ENCODE measurements around the gene ANKRD2. TPM values are rescaled to one million over a fixed set of nuclear protein-coding genes. Genes with fewer than 3 reads are reported as not detected.
A peak's percentile ranks its signal among the peaks of the same experiment; 100 is the strongest.

ANKRD2 gene
- total RNA-seq, 1 donor from 2014 or later = 2.3 TPM

DNA sequence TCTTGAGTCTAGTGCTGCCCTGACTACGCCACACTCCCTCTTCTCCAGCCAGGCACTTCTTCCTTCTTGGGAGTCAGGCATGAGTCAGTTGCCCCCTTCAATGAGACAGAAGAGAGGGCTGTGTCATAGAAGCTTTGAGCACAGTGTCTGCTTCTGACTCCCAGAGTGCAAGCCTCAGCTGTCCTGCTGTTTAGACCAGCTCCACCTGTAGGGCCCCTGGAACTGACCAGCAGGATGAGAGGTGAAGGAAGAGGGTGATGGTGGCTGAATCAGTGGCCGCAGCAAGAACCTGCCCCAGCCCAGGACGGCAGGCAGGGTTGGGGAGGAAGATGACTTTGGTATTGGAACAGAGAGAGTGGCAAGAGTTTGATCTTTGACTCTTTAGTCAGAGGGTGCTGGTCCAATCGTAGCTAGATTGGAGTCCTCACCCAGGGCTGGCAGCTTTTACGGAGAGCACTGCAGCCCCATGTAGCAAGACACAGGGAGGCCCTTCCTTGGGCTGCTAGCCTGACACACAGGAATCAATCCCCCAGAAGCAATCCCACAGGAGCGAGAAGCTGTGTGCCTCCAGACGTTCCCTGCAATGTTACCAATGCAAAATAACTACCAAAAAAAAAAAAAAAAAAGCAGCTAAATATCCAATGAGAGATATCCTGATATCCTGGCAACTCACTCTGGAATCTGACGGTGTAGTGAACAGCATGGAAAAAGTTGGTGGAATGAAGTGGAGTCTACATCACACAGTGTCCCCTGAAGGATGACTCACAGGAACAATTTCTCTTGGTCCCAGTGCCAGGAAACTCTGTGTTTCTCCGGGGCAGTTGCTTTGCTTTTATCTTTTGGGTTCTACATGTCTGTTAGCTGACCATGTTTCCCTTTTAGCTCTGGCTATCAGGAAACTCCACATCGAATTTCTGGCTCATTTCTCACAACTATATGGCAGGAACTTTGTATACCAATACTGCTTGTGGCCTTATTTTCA lies 23.8 kb downstream of the ANKRD2 start:
- peak; percentile 64 for DNase-seq (ENCODE audit: low spot score)

DNA sequence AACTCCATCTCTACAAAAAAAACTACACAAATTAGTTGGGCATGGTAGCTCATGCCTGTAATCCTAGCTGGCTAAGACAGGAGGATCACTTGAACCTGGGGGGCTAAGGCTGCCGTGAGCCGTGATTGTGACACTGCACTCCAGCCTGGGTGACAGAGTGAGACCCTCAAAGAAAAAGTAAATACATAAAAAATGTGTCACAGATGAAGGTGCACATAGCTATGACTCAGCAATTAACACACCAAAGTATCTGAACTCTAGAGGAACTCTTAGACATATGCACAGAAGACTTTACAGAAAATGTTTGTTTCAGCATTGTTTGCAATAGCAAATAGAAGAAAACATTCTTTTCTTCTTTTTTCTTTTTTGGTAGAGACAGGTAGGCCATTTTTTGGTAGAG lies 25.2 kb downstream of the ANKRD2 start:
- DNase-seq (ENCODE audit: low spot score) = no peak

DNA sequence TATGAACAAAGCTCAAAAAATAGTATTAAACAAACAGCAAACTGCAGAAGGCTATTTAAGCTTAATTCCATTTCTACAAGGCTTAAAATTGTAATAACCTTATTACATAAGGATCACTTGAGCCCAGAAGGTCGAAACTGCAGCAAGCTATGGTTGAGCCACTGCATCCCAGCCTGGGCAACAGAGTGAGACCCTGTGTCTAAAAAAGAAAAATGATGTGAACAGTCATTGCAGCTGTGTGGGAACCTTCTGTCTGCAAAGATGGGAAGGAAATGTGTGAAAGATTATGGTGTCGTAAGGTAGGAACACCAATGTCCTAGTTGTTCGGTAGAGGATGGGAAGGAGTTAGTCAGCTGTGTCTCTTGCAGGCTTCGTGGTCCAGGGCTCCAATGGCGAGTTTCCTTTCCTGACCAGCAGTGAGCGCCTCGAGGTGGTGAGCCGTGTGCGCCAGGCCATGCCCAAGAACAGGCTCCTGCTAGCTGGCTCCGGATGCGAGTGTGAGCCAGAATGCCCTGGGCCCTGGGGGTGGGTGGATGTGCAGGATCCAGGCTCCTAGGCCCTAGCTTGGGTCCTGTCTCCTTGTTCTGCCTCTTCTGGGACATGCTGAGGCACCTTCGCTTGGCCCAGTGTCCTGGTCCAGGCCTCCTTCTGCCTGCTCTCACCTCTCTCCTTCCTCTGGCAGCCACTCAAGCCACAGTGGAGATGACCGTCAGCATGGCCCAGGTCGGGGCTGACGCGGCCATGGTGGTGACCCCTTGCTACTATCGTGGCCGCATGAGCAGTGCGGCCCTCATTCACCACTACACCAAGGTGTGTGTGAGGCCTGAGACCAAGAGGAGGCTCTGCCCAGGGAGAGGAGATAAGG lies 26.1 kb downstream of the ANKRD2 start:
- DNase-seq (ENCODE audit: low spot score) = no peak

DNA sequence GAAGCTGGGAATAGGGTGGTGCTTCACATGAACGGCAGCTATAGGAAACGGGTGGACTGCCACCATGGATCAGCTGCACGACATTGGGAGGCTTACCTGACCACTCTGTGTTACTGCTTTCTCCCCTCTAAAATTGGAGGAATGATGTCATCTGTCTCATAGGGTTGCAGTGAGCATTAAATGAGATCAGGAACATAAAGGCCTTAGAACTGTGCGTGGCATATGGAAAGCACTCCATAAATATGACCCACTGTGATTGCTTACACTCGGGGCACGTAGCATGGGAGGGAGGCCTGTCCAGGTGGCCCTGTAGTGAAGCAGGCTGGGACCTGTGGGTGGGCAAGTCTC lies 26.7 kb downstream of the ANKRD2 start:
- no peak for DNase-seq (ENCODE audit: low spot score)

DNA sequence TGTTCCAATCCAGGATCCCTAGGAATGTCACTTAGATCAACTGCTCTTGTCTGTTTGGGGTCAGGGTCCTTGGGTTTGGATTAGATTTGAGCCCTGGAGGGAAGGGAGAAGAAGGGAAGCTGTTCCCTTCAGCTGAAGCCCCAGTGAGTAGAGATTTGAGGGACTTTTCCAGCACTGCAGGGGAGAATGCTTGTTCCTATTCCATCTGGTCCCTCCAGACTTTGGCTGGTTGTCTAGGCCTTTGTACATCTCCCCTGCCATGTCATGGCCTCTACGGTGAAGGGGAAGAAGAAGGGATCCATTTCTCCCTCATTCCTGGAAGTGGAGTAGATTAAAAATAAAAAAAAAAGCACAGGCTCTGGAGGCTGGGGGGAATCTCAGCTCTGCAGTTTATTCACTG lies 28.0 kb downstream of the ANKRD2 start:
- DNase-seq (ENCODE audit: low spot score) = no peak

DNA sequence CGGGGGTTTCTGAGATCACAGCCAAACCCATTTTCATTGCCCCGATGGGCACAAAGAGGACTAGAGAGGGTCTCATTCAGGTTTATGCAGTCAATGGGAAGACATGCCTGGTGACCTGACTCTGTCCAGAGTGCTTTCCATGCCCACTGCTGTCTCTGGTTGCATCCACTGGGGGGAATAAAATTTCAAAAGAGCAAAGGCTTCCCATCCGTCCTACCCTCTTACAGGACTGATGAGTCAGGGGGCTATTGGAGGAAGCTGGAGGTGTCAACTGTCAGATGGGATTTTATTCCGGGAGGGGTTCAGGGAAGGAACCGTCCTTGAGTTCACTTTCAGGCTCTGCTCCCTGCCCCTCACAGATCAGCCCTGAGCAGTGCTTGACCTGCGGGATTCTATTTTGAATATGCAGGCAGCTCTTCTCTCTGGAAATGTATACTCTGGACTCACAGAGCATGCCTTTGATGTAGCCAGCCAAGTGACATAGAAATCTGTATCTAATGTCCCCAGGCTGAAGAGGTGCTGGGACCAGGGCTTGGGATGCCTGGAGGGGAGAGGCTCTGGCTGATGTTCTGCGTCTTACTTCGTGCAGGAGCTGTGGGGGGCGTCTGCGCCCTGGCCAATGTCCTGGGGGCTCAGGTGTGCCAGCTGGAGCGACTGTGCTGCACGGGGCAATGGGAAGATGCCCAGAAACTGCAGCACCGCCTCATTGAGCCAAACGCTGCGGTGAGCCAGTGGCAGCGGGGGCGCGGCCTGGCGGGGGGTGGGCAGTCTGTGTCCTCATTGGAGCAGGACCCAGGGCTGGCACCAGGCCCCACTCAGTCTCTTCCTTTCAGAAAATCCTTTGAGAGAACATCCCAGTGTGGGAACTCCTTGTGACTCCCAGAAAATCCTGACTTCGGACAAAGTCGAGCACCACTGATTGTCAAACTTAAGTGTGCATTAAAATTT lies 29.0 kb downstream of the ANKRD2 start:
- DNase-seq (ENCODE audit: low spot score) = no peak

DNA sequence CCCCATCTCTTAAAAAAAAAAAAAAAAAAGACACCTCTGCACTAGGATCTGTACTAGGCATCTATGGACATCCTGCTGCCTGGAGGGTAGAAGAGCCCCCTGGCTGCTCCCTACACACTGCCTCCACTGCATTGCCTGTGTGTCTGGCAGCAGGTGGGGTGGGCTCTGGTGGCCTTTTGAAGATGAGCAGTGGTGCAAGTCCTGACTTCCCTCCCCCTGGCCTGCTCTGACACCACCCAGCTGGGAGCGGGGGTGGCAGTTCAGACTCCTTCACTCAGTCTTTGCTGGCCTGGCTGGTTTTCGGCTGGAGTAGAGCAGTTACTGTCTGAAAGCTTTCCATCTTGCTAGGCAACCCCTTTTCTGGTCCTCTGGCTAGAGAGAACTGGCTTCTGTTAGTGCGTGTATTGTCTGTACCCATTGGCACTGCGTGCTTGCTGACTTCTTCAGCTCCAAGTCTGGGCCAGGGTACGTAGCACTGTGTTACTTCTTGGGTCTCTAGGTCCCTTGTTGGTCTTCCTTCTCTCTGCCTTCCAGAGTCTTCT lies 34.6 kb downstream of the ANKRD2 start:
- DNase-seq (ENCODE audit: low spot score) = no peak

DNA sequence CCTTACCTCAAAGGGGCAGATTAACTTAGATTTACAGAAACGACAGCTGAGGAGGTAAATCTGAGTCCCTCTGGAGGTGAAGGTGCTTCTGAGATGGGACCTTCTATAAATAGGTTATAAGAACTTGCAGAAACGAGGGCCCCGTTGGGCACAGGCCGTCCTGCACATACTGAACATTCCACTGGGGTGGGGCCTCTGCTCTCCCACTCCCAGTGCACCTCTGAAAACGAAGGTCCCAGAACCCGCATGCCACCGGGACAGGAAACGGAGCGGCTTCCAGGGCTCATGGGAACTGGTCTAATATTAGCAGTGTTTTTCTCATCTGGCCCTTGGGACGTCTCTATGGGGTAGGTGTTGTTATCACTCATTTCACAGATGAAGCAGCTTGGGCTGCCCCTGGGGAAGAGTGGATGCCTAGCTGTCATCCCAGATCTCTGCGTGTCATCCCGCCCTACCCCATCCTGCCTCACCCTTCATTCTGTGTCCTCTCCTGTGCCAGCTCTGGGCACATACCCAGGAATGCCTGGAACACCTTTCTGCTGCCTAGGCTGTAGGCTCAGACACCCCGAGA lies 36.5 kb downstream of the ANKRD2 start:
- DNase-seq (ENCODE audit: low spot score) = no peak

DNA sequence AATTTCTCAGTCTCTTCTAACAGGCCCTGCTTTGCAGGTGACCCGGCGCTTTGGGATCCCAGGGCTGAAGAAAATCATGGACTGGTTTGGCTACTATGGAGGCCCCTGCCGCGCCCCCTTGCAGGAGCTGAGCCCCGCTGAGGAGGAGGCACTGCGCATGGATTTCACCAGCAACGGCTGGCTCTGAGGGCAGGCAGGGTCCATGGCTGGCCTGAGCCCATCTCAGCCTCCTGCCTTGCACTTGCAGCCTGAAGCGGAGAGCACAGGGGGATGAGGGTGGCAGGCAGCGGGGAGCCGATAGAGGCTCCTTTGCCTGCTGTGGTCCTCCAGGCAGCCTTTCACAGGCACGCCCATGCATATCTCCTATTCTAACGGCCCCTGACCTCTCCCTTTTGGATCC lies 38.9 kb downstream of the ANKRD2 start:
- DNase-seq (ENCODE audit: low spot score) = no peak

DNA sequence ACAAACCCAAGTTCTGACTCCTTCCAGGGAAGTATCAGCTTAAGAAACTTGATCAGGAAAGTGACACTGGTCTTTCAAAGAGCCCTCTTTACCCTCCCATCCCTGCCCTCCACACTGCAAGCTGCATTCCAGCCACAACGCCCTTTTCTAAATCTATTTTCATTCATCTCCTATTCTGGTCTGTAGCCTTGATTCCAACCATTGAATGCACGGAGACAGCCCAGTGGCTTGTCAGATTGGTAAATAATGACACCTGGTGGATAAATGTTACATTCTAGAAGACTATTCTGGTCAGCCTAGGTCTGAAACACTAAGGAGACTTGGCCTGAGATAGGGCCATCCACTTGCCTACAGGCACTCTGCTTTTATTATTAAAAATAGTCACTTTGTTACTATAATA lies 39.8 kb downstream of the ANKRD2 start:
- no peak for DNase-seq (ENCODE audit: low spot score)

DNA sequence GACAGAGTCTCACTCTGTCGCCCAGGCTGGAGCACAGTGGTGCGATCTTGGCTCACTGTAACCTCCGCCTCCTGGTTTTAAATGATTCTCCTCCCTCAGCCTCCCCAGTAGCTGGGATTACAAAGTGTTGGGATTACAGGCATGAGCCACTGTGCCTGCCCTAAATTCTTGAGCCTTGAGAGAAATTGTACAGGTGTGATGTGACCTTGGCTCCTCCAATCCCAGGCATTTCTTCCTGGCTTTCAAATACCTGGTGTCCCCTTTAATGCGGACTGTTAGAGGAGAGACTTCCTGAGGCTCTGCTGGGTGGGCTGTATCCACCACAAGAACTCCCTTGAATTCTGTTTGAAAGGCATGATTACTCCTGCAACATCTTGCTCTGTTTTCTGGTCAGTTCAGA lies 45.7 kb downstream of the ANKRD2 start:
- DNase-seq (ENCODE audit: low spot score) = no peak

DNA sequence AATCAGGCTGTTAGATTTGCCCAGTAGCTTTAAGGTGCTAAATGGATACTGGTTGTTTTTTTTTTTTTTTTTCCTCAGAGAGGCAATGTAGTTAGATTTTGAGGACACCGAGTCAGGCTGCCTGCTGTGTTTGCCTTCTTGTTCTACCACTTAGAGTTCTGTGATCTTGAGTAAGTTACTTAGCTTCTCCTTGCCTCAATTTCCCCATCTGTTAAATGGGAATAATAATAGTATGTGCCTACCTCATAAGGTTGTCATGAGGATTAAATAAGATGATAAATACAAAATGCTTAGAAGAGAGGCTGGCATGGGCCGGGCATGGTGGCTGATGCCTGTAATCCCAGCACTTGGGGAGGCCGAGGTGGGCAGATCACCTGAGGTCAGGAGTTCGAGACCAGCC lies 46.2 kb downstream of the ANKRD2 start:
- no peak for DNase-seq (ENCODE audit: low spot score)

DNA sequence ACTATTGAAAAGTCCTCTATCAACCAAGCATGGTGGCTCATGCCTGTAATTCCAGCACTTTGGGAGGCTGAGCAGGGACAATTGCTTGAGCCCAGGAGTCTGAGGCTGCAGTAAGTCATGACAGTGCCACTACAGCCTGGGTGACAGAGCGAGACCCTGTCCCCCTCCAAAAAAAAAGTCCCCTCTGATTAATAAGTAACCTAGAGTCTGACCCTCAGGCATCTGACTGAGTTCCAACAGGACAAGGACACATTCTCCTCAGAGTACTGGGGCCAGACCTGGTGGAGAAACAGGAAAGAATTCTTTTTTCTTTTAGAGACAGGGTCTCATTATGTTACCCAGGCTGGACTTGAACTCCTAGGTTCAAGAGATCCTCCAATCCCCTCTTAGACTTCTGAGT lies 50.7 kb downstream of the ANKRD2 start:
- no peak for DNase-seq (ENCODE audit: low spot score)

DNA sequence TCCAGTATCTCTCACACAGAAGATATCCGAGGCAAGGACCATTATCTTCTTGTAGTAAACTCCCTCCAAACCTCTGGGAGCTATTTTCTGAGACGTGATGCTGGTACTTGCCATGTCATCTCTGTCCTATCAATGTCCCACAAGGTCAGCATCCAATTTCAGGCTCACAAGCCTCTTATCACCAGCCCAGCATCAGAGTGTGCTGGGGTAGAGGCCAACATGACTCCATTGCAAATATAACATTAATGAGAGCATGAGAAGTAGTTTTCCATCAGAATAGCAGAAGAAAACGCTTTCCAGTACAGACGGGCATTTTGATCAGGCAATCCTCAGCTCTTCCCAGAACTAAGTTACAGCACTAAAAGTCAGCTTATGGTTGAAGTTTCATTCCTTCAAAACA lies 55.2 kb downstream of the ANKRD2 start:
- DNase-seq (ENCODE audit: low spot score) = no peak

DNA sequence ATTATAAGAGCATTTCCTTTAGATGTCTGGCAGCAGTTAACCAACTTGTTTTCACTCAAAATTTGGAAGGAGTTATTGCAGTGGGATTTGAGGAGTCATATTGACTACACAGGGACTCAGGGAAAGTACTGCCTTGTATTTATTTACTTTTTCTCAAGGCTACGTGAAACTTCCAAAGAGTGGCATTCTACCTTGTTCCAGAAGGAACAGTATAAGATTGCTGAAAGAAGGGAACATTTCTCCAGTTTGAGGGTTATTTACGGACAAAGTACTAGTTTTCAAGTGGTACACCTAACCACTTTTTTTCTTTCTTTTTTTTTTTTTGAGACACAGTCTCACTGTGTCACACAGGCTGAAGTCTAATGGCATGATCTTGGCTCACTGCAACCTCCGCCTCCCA lies 55.6 kb downstream of the ANKRD2 start:
- no peak for DNase-seq (ENCODE audit: low spot score)

DNA sequence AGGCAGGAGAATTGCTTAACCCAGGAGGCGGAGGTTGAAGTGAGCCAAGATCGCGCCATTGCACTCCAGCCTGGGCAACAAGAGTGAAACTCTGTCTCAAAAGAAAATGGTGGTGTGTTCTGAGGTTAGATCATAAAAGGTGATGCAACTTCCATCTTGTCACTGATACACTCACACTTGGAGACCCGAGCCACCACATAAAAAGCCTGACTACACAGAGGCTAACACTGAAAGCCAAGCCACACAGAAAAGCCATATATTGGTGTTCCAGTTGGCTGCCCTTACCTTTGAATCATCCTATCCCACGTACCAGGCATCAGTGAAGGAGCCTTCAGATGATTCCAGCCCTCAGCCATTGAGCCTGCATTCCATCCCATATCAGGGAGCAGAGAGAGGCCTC lies 56.7 kb downstream of the ANKRD2 start:
- no peak for DNase-seq (ENCODE audit: low spot score)

DNA sequence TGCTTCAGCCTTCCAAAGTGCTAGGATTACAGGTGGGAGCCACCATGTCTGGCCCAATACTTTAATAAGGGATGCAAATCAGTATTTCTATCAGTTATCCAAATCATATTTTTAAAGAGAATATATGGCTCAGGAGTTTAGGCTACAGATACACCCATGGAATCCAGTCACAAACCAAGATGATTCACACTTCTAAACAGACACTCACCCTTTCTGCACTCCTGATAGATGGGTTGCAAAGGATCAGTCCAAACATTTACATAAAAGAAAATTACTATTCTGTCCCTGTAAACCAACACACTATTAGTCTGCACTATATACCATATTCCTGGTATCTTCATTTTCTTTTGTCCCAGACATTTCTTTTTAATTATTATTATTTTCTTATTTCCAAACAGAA lies 58.5 kb downstream of the ANKRD2 start:
- DNase-seq (ENCODE audit: low spot score) = no peak

DNA sequence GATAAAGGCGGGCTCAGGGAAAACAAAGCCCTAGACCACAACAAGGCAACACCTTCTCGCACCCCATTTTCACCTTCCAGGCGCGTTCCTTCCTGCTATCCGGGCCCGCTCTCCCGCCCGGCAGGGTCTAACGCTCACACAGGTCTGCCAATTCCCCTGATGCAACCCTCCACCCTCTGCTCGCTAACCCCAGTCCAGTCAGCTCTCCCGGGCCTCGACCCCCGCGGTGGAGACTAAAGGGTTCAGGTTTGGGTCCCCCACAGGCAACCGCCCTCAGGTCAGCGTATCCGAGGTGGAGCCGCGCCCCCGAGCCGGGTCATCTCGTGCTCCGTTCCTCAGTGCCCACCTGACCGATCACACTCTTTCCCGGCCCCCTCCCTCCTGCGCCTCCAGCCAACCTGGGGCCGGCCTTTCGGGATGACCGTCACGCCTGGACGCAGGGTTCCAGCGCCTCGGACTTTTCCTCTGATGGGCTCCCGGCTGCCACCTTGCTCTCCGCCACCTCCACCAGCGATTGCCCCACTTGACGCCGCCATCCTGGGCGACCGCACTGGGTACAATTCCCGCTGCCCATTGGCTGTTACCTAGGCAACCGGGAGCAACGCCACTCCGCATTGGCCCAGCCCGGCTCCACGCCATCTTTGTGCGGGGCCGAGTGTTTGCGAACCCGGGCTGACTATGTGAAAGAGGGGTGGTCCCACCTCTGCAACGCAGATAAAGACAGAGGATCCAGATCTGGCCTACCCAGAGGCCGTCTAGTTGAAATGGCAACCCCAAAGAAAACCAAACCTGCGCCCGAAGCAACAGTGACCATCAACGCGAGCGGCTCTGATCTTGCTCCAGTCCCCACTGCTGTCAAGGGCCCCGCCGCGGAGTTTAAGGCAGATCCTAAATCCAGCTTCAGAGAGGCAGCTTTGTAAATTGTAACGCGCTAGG lies 60.6 kb downstream of the ANKRD2 start, which contains the start of gene MORN4:
Gene MORN4, minus strand, starts transcription at position 552 of the 936 bp plus-strand sequence. CDS start 13,847 bp downstream, outside the sequence.
- peak; percentile 95 for DNase-seq (ENCODE audit: low spot score)

All from mucosa of gallbladder (tissue), 1 donor.